AG04449 (cell line): ENCODE results near the gene MYPN.

Source experiments
- CTCF ChIA-PET: fragments of 350-600 bp; formaldehyde crosslinking; extraction: SDS; loops from one replicate; lab custom pipeline; 2021; ENCODE audit warnings: antibody characterized with exemption; lab: Yijun Ruan, JAX
- POLR2A ChIA-PET: fragments of 400-600, 350-600 bp; formaldehyde crosslinking; extraction: SDS; loops from one replicate; lab custom pipeline; 2020; ENCODE audit warnings: antibody characterized with exemption, inconsistent platforms; lab: Yijun Ruan, JAX
- DNase-seq: peaks from one replicate; pipeline ENCODE4 v3.0.0-alpha.2; 2010; ENCODE audit warnings: low read depth, low spot score
- H3K4me3 ChIP-seq: 2 replicates; pipeline ENCODE4 v1.5.1; 2011; ENCODE audit warnings: low read depth, mild to moderate bottlenecking, control low read depth, low read length
- TF ChIP-seq, protein P1 (sequence below): IDR thresholded peaks from one replicate; pipeline ENCODE4 v1.5.1; 2011; ENCODE audit warnings: mild to moderate bottlenecking, moderate library complexity, low read length, control low read depth, inconsistent platforms; ENCODE audit not compliant: insufficient read depth; ENCODE audit errors: missing control alignments

Gene MYPN

DNA sequence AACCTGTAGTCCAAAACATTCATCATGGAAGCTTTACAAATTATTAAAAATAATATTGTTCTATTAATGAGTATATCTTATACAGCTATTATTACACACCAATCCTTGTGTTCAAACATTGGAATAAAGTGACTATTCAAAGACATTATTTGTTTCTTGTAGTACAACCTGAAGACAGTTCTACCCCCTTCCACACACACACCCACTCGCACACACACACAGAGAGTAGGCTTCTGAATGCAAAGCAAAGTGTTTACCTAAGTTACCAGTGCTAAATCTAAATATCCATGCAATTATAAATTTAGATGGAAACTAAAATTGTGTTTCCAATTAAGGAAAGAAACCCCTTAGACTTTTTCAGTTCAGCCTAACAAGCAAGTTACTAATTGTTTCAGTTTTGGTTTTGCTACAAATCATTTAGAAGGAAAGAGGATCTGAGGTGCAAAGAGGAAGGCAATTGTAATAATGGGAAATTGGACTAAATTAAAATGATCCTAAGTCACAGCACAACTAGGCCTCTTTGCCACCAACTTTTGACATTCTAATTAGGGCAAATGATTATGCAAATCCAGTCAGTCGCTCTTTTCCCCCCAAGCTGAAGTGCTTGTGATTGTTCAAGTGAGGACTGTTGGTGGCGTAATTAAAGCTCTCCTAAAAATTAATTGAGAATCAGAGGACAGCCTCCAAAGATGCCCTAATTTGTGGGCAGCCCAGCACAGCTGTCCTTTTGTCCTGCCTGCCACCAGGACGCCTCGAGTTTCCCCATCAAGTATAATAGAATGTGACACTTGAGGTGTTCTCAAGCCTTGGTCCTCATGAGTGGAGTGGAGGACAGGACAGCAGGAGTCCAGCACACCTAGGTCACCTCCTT, 142.6 kb downstream of the MYPN start:
- ChIA-PET CTCF (interaction anchor here (1.3 kb wide), 1 partner anchor 39 kb away, joined by 5 read pairs; no protein-coding TSS in a partner anchor), POLR2A (no interaction called here)
- DNase-seq, result no peak
- TF ChIP-seq, protein P1, sequence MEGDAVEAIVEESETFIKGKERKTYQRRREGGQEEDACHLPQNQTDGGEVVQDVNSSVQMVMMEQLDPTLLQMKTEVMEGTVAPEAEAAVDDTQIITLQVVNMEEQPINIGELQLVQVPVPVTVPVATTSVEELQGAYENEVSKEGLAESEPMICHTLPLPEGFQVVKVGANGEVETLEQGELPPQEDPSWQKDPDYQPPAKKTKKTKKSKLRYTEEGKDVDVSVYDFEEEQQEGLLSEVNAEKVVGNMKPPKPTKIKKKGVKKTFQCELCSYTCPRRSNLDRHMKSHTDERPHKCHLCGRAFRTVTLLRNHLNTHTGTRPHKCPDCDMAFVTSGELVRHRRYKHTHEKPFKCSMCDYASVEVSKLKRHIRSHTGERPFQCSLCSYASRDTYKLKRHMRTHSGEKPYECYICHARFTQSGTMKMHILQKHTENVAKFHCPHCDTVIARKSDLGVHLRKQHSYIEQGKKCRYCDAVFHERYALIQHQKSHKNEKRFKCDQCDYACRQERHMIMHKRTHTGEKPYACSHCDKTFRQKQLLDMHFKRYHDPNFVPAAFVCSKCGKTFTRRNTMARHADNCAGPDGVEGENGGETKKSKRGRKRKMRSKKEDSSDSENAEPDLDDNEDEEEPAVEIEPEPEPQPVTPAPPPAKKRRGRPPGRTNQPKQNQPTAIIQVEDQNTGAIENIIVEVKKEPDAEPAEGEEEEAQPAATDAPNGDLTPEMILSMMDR, result no peak
- H3K4me3 ChIP-seq, result no peak overlapping the region

- POLR2A ChIA-PET, result interaction anchor here (0.8 kb wide), 1 partner anchor 79 kb away, joined by 3 read pairs; the partner anchor contains the start of gene HNRNPH3
- no peak overlapping the region for H3K4me3 ChIP-seq
- TF ChIP-seq, protein P1, result no peak
- CTCF ChIA-PET, result interaction anchor here (0.8 to 2.0 kb wide), 2 partner anchors 40 to 48 kb away, joined by 3 to 6 read pairs; no protein-coding TSS in a partner anchor
- DNase-seq, result no peak
Measured at GRCh38 chr10:68253346-68253745, 144.1 kb downstream of the MYPN start.

DNA sequence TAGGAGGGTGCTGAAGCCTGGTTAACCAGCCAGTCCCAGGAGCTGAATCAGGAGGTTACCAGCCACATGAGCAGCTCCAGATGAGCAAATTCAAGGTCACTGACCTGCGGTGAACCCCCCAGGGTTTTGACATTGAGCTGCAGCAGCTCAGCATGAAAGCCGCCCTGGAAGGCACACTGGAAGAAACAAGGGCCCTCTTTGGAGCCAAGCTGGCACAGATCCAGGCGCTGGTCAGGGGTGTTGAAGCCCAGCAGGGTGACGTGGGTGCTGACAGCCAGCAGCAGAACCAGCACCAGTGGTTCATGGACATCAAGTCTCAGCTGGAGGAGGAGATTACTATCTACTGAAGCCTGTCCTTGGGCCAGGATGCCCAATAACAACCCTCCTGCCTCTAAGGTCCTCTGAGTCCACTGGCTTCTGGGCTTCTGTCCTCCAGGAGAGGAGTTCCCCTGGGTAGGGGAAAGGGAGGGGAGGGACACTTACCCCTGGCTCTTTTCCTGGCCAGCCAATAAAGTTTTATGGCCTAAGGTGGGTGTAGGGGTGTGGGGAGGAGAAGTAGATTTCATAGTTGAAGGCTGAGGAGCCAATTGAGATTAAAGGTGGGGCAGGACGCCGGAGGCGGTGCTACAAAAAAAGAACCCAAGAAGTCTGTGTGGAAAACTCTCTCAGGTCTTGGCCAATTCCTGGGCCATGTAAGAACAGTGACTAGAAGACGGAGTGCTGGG, 152.0 kb downstream of the MYPN start:
- TF ChIP-seq, protein P1, result no peak
- POLR2A ChIA-PET, result no interaction called here
- H3K4me3 ChIP-seq, result no peak overlapping the region
- no peak for DNase-seq
- CTCF ChIA-PET, result interaction anchor here (0.7 kb wide), 1 partner anchor 40 kb away, joined by 3 read pairs; no protein-coding TSS in a partner anchor
